MCF 10A (cell line): ENCODE results near the gene FBXW12. TPM values are rescaled to one million over a fixed set of nuclear protein-coding genes. Genes with fewer than 3 reads are reported as not detected.

Experiments
- BruUV-seq: library from RNA; stranded (reverse); fragments of 400-500 nt; replicated peaks from 2 replicates; lab custom pipeline; 2021; lab: Mats Ljungman, UMichigan
- CTCF ChIA-PET: fragments of 300-600 bp; sonication (Branson Sonifier 250); formaldehyde crosslinking; extraction: SDS; loops from one replicate; lab custom pipeline; 2021; ENCODE audit warnings: antibody characterized with exemption, inconsistent platforms; lab: Yijun Ruan, JAX
- POLR2A ChIA-PET: fragments of 300-600, 350-650 bp; sonication (Branson Sonifier 250); formaldehyde crosslinking; extraction: SDS; loops from one replicate; lab custom pipeline; 2020; ENCODE audit warnings: antibody characterized with exemption, inconsistent platforms; lab: Yijun Ruan, JAX
- DNase-seq: peaks from one replicate; pipeline ENCODE4 v3.0.0-alpha.2; 2018; ENCODE audit not compliant: unreplicated experiment
- H3K27ac Mint-ChIP-seq: one replicate; pipeline ENCODE4 v1.8.0; 2022; ENCODE audit warnings: mild to moderate bottlenecking, low read depth, mixed read lengths; ENCODE audit not compliant: unreplicated experiment
- H3K27me3 Mint-ChIP-seq: one replicate; pipeline ENCODE4 v1.8.0; 2022; ENCODE audit warnings: mixed read lengths; ENCODE audit not compliant: insufficient read depth, unreplicated experiment
- H3K36me3 Mint-ChIP-seq: one replicate; pipeline ENCODE4 v1.8.0; 2022; ENCODE audit warnings: mild to moderate bottlenecking, moderate library complexity, mixed read lengths; ENCODE audit not compliant: insufficient read depth, unreplicated experiment
- H3K4me1 Mint-ChIP-seq: one replicate; pipeline ENCODE4 v1.8.0; 2022; ENCODE audit warnings: mixed read lengths; ENCODE audit not compliant: insufficient read depth, unreplicated experiment
- H3K4me3 Mint-ChIP-seq: one replicate; pipeline ENCODE4 v1.8.0; 2022; ENCODE audit warnings: mild to moderate bottlenecking, moderate library complexity, mixed read lengths; ENCODE audit not compliant: unreplicated experiment
- H3K9me3 Mint-ChIP-seq: one replicate; pipeline ENCODE4 v1.8.0; 2022; ENCODE audit warnings: mixed read lengths; ENCODE audit not compliant: unreplicated experiment
- intact Hi-C: fragments of 100-400 bp; cut with micrococcal nuclease; formaldehyde crosslinking; loops from 2 replicates; pipeline ENCODE4 v1.14.1; 2022
- total RNA-seq: library from RNA; stranded (reverse); gene quantifications from 2 replicates; pipeline ENCODE4 v1.2.3, GENCODE V29; 2022
- TF ChIP-seq, protein P1 (sequence below): fragments of 200-600 bp; IDR thresholded peaks from one replicate; pipeline ENCODE4 v1.8.0; 2022; ENCODE audit warnings: antibody characterized with exemption, mild to moderate bottlenecking; ENCODE audit not compliant: unreplicated experiment

The FBXW12 gene
- total RNA-seq, 1 experiment from 2014 or later = not detected

GRCh38 chr3:48423883-48424695 lies 52.1 kb downstream of the FBXW12 start:
- POLR2A ChIA-PET = interaction anchor here (0.6 to 20.2 kb wide), 7 partner anchors 9 to 175 kb away, joined by 3 to 749 read pairs (median 3); partner anchors contain the start of genes CCDC51 and TMA7
- BruUV-seq = no TSS peak
- Mint-ChIP-seq H3K4me3 (no peak overlapping the region), H3K27me3 (no peaks in the 10 kb centered on the region), H3K36me3 (peaks cover 52% of the 10 kb centered on the region), H3K9me3 (no peaks in the 10 kb centered on the region), H3K4me1 (peaks cover 42% of the 10 kb centered on the region), H3K27ac (peak overlapping the region; percentile 67)
- CTCF ChIA-PET = interaction anchor here (0.6 to 7.6 kb wide), 5 partner anchors 11 to 230 kb away, joined by 3 to 81 read pairs (median 3); partner anchors contain the start of gene CCDC51
- intact Hi-C loops = no loop called here
- TF ChIP-seq, protein P1, sequence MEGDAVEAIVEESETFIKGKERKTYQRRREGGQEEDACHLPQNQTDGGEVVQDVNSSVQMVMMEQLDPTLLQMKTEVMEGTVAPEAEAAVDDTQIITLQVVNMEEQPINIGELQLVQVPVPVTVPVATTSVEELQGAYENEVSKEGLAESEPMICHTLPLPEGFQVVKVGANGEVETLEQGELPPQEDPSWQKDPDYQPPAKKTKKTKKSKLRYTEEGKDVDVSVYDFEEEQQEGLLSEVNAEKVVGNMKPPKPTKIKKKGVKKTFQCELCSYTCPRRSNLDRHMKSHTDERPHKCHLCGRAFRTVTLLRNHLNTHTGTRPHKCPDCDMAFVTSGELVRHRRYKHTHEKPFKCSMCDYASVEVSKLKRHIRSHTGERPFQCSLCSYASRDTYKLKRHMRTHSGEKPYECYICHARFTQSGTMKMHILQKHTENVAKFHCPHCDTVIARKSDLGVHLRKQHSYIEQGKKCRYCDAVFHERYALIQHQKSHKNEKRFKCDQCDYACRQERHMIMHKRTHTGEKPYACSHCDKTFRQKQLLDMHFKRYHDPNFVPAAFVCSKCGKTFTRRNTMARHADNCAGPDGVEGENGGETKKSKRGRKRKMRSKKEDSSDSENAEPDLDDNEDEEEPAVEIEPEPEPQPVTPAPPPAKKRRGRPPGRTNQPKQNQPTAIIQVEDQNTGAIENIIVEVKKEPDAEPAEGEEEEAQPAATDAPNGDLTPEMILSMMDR = no peak
- no peak for DNase-seq

DNA sequence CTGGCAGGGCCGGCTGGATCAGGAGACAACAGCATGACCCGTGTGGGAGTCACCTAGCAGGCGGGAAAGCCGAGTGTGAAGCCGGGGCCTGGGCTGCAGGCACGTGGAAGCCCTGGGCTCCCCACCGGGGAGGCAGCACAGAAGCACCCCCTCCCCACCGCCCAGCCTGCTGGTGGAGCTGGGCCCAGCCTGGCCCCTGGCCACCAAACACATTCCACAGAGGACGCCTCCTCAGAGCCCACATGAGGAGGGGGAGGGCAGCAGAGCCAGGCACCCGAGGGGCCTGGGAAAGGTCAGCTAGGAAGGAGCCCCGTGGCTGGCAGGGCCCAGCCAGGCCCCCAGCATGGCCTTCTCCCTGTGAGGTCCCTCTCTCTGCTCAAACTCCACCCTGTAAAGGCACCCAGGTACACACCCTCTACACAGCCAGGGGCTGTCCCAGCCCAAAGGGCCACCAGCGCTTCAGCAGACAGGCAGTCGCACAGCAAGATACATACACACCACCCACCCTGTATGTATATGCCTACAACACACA lies 53.3 kb downstream of the FBXW12 start:
- peaks cover 45% of the 10 kb centered on the region for H3K4me1 Mint-ChIP-seq
- POLR2A ChIA-PET = interaction anchor here (1.0 to 20.2 kb wide), 6 partner anchors 8 to 173 kb away, joined by 3 to 749 read pairs (median 18); partner anchors contain the start of genes CCDC51 and TMA7

GRCh38 chr3:48426401-48426909 lies 54.4 kb downstream of the FBXW12 start:
- ChIA-PET CTCF (interaction anchor here (0.6 to 7.6 kb wide), 2 partner anchors 9 to 28 kb away, joined by 3 to 81 read pairs; no protein-coding TSS in a partner anchor), POLR2A (interaction anchor here (0.7 to 20.2 kb wide), 6 partner anchors 7 to 158 kb away, joined by 3 to 749 read pairs (median 20); partner anchors contain the start of genes CCDC51 and TMA7)
- Mint-ChIP-seq H3K27ac (peak overlapping the region; percentile 5), H3K36me3 (peaks cover 44% of the 10 kb centered on the region), H3K27me3 (no peaks in the 10 kb centered on the region), H3K9me3 (no peaks in the 10 kb centered on the region), H3K4me1 (peaks cover 56% of the 10 kb centered on the region), H3K4me3 (peak overlapping the region; percentile 99)
- TF ChIP-seq, protein P1 = no peak
- intact Hi-C loops = no loop called here
- no peak for DNase-seq
- no TSS peak for BruUV-seq

More for the DNA sequence above, 53.3 kb downstream of the FBXW12 start:
- BruUV-seq = no TSS peak
- intact Hi-C loops = no loop called here
- peak overlapping the region; percentile 67 for H3K27ac Mint-ChIP-seq
- TF ChIP-seq, protein P1 = no peak
- CTCF ChIA-PET = interaction anchor here (7.6 kb wide), 1 partner anchor 10 kb away, joined by 81 read pairs; no protein-coding TSS in a partner anchor
- DNase-seq = no peak
- no peaks in the 10 kb centered on the region for H3K9me3 Mint-ChIP-seq
- peaks cover 47% of the 10 kb centered on the region for H3K36me3 Mint-ChIP-seq
- peak overlapping the region; percentile 99 for H3K4me3 Mint-ChIP-seq
- no peaks in the 10 kb centered on the region for H3K27me3 Mint-ChIP-seq
